ENCODE results near the gene DLK1. TPM values are rescaled to one million over a fixed set of nuclear protein-coding genes. Genes with fewer than 3 reads are reported as not detected.

The DLK1 gene
- total RNA-seq, 1 donor from 2014 or later, result 0.86 TPM

DNA sequence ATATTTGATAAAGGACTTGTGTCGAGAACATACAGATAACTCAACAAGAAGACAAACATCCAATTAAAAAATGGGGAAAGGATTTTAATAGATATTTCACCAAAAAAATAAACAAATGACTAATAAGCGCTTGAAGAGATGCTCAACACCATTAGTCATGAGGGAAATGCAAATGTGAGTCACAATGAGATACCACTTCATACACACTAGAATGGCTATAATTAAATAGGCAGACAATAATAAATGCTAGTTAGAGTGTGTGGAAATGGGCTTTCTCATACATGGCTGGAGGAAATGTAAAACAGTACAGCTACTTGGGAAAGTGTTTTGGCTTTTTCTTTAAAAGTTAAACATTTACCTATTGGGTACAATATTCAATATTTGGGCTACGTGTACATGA lies 34.8 kb downstream of the DLK1 start:
- Mint-ChIP-seq H3K4me3 (ENCODE audit: unreplicated experiment) (no peak overlapping the region), H3K9me3 (ENCODE audit: unreplicated experiment) (no peaks in the 10 kb centered on the region), H3K4me1 (ENCODE audit: unreplicated experiment) (peaks cover 7% of the 10 kb centered on the region), H3K27me3 (ENCODE audit: unreplicated experiment) (peaks cover 13% of the 10 kb centered on the region), H3K36me3 (ENCODE audit: unreplicated experiment) (peaks cover 4% of the 10 kb centered on the region), H3K27ac (ENCODE audit: unreplicated experiment) (no peak overlapping the region)
- TF ChIP-seq, protein P1, sequence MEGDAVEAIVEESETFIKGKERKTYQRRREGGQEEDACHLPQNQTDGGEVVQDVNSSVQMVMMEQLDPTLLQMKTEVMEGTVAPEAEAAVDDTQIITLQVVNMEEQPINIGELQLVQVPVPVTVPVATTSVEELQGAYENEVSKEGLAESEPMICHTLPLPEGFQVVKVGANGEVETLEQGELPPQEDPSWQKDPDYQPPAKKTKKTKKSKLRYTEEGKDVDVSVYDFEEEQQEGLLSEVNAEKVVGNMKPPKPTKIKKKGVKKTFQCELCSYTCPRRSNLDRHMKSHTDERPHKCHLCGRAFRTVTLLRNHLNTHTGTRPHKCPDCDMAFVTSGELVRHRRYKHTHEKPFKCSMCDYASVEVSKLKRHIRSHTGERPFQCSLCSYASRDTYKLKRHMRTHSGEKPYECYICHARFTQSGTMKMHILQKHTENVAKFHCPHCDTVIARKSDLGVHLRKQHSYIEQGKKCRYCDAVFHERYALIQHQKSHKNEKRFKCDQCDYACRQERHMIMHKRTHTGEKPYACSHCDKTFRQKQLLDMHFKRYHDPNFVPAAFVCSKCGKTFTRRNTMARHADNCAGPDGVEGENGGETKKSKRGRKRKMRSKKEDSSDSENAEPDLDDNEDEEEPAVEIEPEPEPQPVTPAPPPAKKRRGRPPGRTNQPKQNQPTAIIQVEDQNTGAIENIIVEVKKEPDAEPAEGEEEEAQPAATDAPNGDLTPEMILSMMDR (IDR thresholded peaks at IDR 0.05), result no peak
- no peak for DNase-seq (ENCODE audit: extremely low spot score, unreplicated experiment)

GRCh38 chr14:100762089-100762515 lies 35.4 kb downstream of the DLK1 start:
- no peak for DNase-seq (ENCODE audit: extremely low spot score, unreplicated experiment)
- H3K27ac Mint-ChIP-seq (ENCODE audit: unreplicated experiment), result peak overlapping the region; percentile 4
- TF ChIP-seq, protein P1 (IDR thresholded peaks at IDR 0.05), result no peak

DNA sequence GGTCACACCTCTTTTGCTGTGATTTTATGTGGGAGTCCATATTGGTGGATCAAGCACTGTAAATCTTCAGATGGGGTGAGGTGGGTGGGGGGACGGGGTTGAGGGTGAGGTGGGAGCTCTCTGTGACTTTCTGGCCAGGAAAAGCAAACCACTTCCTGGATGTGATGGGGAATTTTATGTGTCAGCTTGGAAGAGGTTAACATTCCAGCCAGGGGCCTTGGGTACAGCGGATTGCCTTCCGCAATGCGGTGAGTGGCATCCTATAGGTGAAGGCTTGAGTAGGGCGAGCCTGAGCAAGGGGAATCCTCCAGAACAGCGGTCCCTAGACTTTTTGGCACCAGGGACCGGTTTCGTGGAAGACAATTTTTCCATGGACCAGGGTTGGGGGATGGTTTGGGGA lies 36.2 kb downstream of the DLK1 start:
- Mint-ChIP-seq H3K9me3 (ENCODE audit: unreplicated experiment) (no peaks in the 10 kb centered on the region), H3K4me1 (ENCODE audit: unreplicated experiment) (peaks cover 7% of the 10 kb centered on the region), H3K36me3 (ENCODE audit: unreplicated experiment) (peaks cover 4% of the 10 kb centered on the region), H3K27ac (ENCODE audit: unreplicated experiment) (no peak overlapping the region), H3K27me3 (ENCODE audit: unreplicated experiment) (peaks cover 26% of the 10 kb centered on the region), H3K4me3 (ENCODE audit: unreplicated experiment) (no peak overlapping the region)
- DNase-seq (ENCODE audit: extremely low spot score, unreplicated experiment), result no peak
- TF ChIP-seq, protein P1 (IDR thresholded peaks at IDR 0.05), result no peak

More at GRCh38 chr14:100762089-100762515, 35.4 kb downstream of the DLK1 start:
- Mint-ChIP-seq H3K27me3 (ENCODE audit: unreplicated experiment) (peaks cover 18% of the 10 kb centered on the region), H3K4me1 (ENCODE audit: unreplicated experiment) (peaks cover 7% of the 10 kb centered on the region), H3K4me3 (ENCODE audit: unreplicated experiment) (no peak overlapping the region), H3K9me3 (ENCODE audit: unreplicated experiment) (no peaks in the 10 kb centered on the region), H3K36me3 (ENCODE audit: unreplicated experiment) (peaks cover 4% of the 10 kb centered on the region)

- H3K27ac Mint-ChIP-seq (ENCODE audit: unreplicated experiment), result no peak overlapping the region
- DNase-seq (ENCODE audit: extremely low spot score, unreplicated experiment), result no peak
- H3K36me3 Mint-ChIP-seq (ENCODE audit: unreplicated experiment), result peaks cover 4% of the 10 kb centered on the region
- TF ChIP-seq, protein P1 (IDR thresholded peaks at IDR 0.05), result no peak
- peaks cover 7% of the 10 kb centered on the region for H3K4me1 Mint-ChIP-seq (ENCODE audit: unreplicated experiment)
- no peak overlapping the region for H3K4me3 Mint-ChIP-seq (ENCODE audit: unreplicated experiment)
- peaks cover 25% of the 10 kb centered on the region for H3K27me3 Mint-ChIP-seq (ENCODE audit: unreplicated experiment)
- H3K9me3 Mint-ChIP-seq (ENCODE audit: unreplicated experiment), result no peaks in the 10 kb centered on the region
These were observed 37.9 kb downstream of the DLK1 start for GRCh38 chr14:100764471-100765115.

DNA sequence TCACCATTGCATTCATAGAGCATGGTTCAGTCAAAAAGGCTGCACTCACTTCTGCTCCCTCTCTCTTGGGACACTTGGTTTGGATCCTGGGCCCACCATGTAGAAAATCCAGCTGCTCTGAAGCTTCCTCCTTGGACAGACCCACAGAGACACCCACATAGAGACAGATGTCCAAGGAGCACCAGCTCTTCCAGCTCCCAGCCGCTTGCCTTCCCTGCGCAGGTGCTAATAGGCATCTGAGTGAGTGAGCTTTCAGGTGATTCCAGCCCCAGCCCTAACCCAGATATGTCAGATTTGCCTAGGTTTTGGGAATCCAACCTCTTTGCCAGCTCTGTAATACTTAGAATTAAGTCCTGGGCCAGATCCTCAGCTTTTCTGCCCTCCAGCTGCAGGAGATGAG lies 38.6 kb downstream of the DLK1 start:
- peaks cover 25% of the 10 kb centered on the region for H3K27me3 Mint-ChIP-seq (ENCODE audit: unreplicated experiment)
- H3K27ac Mint-ChIP-seq (ENCODE audit: unreplicated experiment), result no peak overlapping the region
- H3K9me3 Mint-ChIP-seq (ENCODE audit: unreplicated experiment), result no peaks in the 10 kb centered on the region

More for the DNA sequence above, 38.6 kb downstream of the DLK1 start:
- Mint-ChIP-seq H3K4me1 (ENCODE audit: unreplicated experiment) (peaks cover 7% of the 10 kb centered on the region), H3K4me3 (ENCODE audit: unreplicated experiment) (no peak overlapping the region), H3K36me3 (ENCODE audit: unreplicated experiment) (peaks cover 4% of the 10 kb centered on the region)
- TF ChIP-seq, protein P1 (IDR thresholded peaks at IDR 0.05), result no peak
- DNase-seq (ENCODE audit: extremely low spot score, unreplicated experiment), result no peak

All from osteocyte (in vitro differentiated cells).